Activated T-helper 2 cell treated with anti-CD3 and anti-CD28 coated beads, Interferon-gamma antibody, Interleukin-2, Interleukin-4, amounts not matched to agents 10 μg/mL and 5 μg/mL and 100 μg/mL, durations not matched to agents 14 hours and 24 hours and 36 hours (primary cell): ENCODE results near the gene OCIAD1. TPM values are rescaled to one million over a fixed set of nuclear protein-coding genes. Genes with fewer than 3 reads are reported as not detected.
A peak's percentile ranks its signal among the peaks of the same experiment; 100 is the strongest.
"Not testable (repeated sequence)": the region's sequence is repeated elsewhere in the genome, so short reads cannot be mapped to it uniquely, and the experiment has no call there.

ENCODE experiments used
- DNase-seq: peaks from one replicate; pipeline ENCODE4 v3.0.0; 2021; ENCODE audit warnings: low spot score
- H3K27ac Mint-ChIP-seq: one replicate; pipeline ENCODE4 v1.8.0; 2021; ENCODE audit warnings: mixed read lengths
- H3K27me3 Mint-ChIP-seq: one replicate; pipeline ENCODE4 v1.8.0; 2021; ENCODE audit warnings: low read depth, mixed read lengths
- H3K36me3 Mint-ChIP-seq: one replicate; pipeline ENCODE4 v1.8.0; 2021; ENCODE audit warnings: low read depth, mixed read lengths
- H3K4me1 Mint-ChIP-seq: one replicate; pipeline ENCODE4 v1.8.0; 2021; ENCODE audit warnings: low read depth, mixed read lengths
- H3K4me3 Mint-ChIP-seq: one replicate; pipeline ENCODE4 v1.8.0; 2021; ENCODE audit warnings: low read depth, mild to moderate bottlenecking, moderate library complexity, mixed read lengths
- H3K9me3 Mint-ChIP-seq: one replicate; pipeline ENCODE4 v1.8.0; 2021; ENCODE audit warnings: mixed read lengths
- intact Hi-C: fragments of 100-400 bp; cut with micrococcal nuclease; formaldehyde crosslinking; loops from one replicate; pipeline ENCODE4 v1.15.1; 2023
- total RNA-seq: library from RNA; stranded (reverse); gene quantifications from 2 replicates; pipeline ENCODE4 v1.2.3, GENCODE V29; 2022

The OCIAD1 gene
- total RNA-seq, 1 donor from 2014 or later = 116 TPM

DNA sequence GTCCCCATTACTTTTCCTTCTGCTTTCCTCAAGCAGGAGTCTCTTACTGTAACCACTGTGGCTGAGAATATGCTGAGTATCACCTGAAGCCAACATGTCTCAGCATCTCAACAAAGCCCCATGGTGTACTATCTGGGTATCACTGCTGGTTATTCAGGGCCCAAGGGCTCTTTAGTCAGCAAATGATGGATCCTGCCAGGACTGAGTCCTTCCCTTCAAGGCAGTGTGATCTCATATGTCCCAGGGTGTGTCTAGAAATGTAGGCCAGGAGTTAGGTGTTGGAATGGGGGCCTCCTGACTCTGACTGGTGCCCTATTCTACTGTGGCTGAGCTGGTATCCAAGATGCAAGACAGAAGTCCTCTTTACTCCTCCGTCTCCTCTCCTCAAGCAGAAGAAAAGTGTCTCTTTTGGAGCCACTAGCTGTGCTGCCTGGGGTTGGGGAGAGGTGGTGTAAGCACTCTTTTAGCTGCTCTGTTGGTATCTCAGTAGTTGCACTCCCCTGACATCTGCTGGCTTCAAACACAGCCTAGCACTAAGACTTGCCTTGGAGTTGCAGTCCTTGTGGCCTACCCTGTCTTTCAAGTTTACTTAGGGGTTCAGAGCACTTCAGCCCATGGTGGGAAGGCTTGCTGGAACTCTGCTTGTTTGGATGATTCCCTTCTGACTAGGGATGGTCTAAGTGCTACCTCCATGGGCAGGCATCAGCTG is 47.1 kb downstream of the OCIAD1 start:
- H3K4me3 Mint-ChIP-seq = no peak overlapping the region
- no peaks in the 10 kb centered on the region for H3K36me3 Mint-ChIP-seq
- no peak for DNase-seq
- no peaks in the 10 kb centered on the region for H3K4me1 Mint-ChIP-seq
- intact Hi-C loops = no loop called here
- no peaks in the 10 kb centered on the region for H3K27me3 Mint-ChIP-seq
- no peaks in the 10 kb centered on the region for H3K9me3 Mint-ChIP-seq
- no peak overlapping the region for H3K27ac Mint-ChIP-seq

GRCh38 chr4:48879561-48880442 is 48.9 kb downstream of the OCIAD1 start:
- H3K27me3 Mint-ChIP-seq = no peaks in the 10 kb centered on the region
- H3K9me3 Mint-ChIP-seq = no peaks in the 10 kb centered on the region
- DNase-seq = no peak
- no peak overlapping the region for H3K4me3 Mint-ChIP-seq
- no peaks in the 10 kb centered on the region for H3K36me3 Mint-ChIP-seq
- no peak overlapping the region for H3K27ac Mint-ChIP-seq
- H3K4me1 Mint-ChIP-seq = no peaks in the 10 kb centered on the region
- intact Hi-C loops = no loop called here

- H3K36me3 Mint-ChIP-seq, H3K27ac Mint-ChIP-seq, H3K9me3 Mint-ChIP-seq, DNase-seq, intact Hi-C loops, H3K4me3 Mint-ChIP-seq, H3K4me1 Mint-ChIP-seq, H3K27me3 Mint-ChIP-seq: not testable (repeated sequence)
Measured at GRCh38 chr4:48881646-48882045, 50.8 kb downstream of the OCIAD1 start.

DNA sequence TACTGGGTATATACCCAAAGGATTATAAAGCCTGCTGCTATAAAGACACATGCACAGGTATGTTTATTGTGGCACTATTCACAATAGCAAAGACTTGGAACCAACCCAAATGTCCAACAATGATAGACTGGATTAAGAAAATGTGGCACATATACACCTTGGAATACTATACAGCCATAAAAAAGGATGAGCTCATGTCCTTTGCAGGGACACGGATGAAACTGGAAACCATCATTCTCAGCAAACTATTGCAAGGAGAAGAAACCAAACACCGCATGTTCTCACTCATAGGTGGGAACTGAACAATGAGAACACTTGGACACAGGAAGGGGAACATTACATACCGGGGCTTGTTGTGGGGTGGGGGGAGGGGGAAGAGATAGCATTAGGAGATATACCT is 58.9 kb downstream of the OCIAD1 start:
- H3K4me3 Mint-ChIP-seq, H3K27ac Mint-ChIP-seq, intact Hi-C loops, H3K4me1 Mint-ChIP-seq, DNase-seq, H3K27me3 Mint-ChIP-seq: not testable (repeated sequence)
- H3K9me3 Mint-ChIP-seq = peaks cover 13% of the 10 kb centered on the region
- H3K36me3 Mint-ChIP-seq = peaks cover 59% of the 10 kb centered on the region

- no peak for DNase-seq
- Mint-ChIP-seq H3K27ac (no peak overlapping the region), H3K27me3 (no peaks in the 10 kb centered on the region), H3K4me1 (peaks cover 3% of the 10 kb centered on the region), H3K9me3 (peaks cover 13% of the 10 kb centered on the region), H3K36me3 (peaks cover 72% of the 10 kb centered on the region), H3K4me3 (no peak overlapping the region)
- intact Hi-C loops = no loop called here
Measured at GRCh38 chr4:48891028-48891619, 60.2 kb downstream of the OCIAD1 start.

DNA sequence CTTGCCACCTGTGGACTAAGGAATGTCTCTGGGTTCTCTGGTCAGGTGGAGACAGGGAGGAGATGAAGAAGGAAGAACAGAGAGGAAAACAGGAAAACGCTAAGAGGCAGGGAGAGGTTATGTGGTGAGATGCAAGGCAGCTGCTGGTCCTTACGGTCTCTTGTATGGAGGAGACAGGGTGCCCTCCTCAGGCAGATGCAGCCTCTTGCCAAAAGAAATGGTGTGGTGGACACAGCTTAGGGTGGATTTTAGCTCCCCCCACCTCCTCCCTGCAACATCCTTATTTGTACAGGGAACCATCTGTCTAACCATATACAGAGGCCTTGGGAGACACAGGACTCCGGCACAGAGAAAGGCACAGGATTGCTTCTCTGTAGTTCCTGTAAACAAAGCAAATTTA is 66.0 kb downstream of the OCIAD1 start:
- H3K9me3 Mint-ChIP-seq = no peaks in the 10 kb centered on the region
- DNase-seq = no peak
- intact Hi-C loops = no loop called here
- peaks cover 27% of the 10 kb centered on the region for H3K4me1 Mint-ChIP-seq
- H3K27ac Mint-ChIP-seq = no peak overlapping the region
- H3K36me3 Mint-ChIP-seq = peaks cover 78% of the 10 kb centered on the region
- H3K27me3 Mint-ChIP-seq = no peaks in the 10 kb centered on the region
- no peak overlapping the region for H3K4me3 Mint-ChIP-seq

- Mint-ChIP-seq H3K27ac (peak overlapping the region; percentile 28), H3K4me1 (peaks cover 24% of the 10 kb centered on the region), H3K27me3 (no peaks in the 10 kb centered on the region), H3K9me3 (no peaks in the 10 kb centered on the region), H3K4me3 (no peak overlapping the region), H3K36me3 (peaks cover 76% of the 10 kb centered on the region)
- no peak for DNase-seq
- intact Hi-C loops = no loop called here
Measured at GRCh38 chr4:48898733-48899431, 68.0 kb downstream of the OCIAD1 start.

DNA sequence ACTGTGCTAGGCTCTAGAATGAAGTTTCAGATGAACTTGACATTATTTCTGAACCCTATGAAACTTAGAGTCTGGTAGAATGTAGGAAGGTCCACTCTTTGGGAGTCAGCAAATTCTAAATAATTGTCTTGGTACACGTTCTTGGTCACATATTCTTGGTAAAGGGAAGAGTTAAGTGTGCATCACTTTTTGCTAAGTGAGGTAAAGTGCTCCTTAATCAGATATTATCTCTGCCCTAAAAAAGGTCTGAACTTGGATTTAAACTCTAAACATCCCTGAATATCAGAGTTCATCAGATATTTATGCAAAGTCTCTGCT is 68.5 kb downstream of the OCIAD1 start:
- Mint-ChIP-seq H3K27ac (peak overlapping the region; percentile 15), H3K4me3 (peak overlapping the region; percentile 32)
- intact Hi-C loops = no loop called here

GRCh38 chr4:48899950-48900349 is 69.1 kb downstream of the OCIAD1 start:
- no peak overlapping the region for H3K27ac Mint-ChIP-seq
- peaks cover 31% of the 10 kb centered on the region for H3K4me1 Mint-ChIP-seq
- no peaks in the 10 kb centered on the region for H3K27me3 Mint-ChIP-seq
- H3K9me3 Mint-ChIP-seq = no peaks in the 10 kb centered on the region
- peaks cover 77% of the 10 kb centered on the region for H3K36me3 Mint-ChIP-seq
- DNase-seq = no peak
- intact Hi-C loops = no loop called here
- H3K4me3 Mint-ChIP-seq = no peak overlapping the region

More for the DNA sequence above, 68.5 kb downstream of the OCIAD1 start:
- Mint-ChIP-seq H3K4me1 (peaks cover 25% of the 10 kb centered on the region), H3K36me3 (peaks cover 76% of the 10 kb centered on the region), H3K9me3 (no peaks in the 10 kb centered on the region), H3K27me3 (no peaks in the 10 kb centered on the region)
- DNase-seq = no peak

GRCh38 chr4:48901196-48901595 is 70.3 kb downstream of the OCIAD1 start:
- Mint-ChIP-seq H3K27ac (no peak overlapping the region), H3K27me3 (no peaks in the 10 kb centered on the region), H3K36me3 (peaks cover 69% of the 10 kb centered on the region), H3K4me3 (no peak overlapping the region), H3K9me3 (no peaks in the 10 kb centered on the region), H3K4me1 (peaks cover 40% of the 10 kb centered on the region)
- no peak for DNase-seq
- intact Hi-C loops = no loop called here

GRCh38 chr4:48902266-48902665 is 71.4 kb downstream of the OCIAD1 start:
- intact Hi-C loops = no loop called here
- Mint-ChIP-seq H3K27me3 (no peaks in the 10 kb centered on the region), H3K36me3 (peaks cover 59% of the 10 kb centered on the region), H3K4me3 (no peak overlapping the region), H3K4me1 (peaks cover 46% of the 10 kb centered on the region), H3K9me3 (no peaks in the 10 kb centered on the region), H3K27ac (no peak overlapping the region)
- DNase-seq = no peak

GRCh38 chr4:48904101-48904500 is 73.2 kb downstream of the OCIAD1 start:
- peaks cover 43% of the 10 kb centered on the region for H3K36me3 Mint-ChIP-seq
- peaks cover 37% of the 10 kb centered on the region for H3K4me1 Mint-ChIP-seq
- no peak overlapping the region for H3K27ac Mint-ChIP-seq
- H3K9me3 Mint-ChIP-seq = no peaks in the 10 kb centered on the region
- no peak overlapping the region for H3K4me3 Mint-ChIP-seq
- intact Hi-C loops = no loop called here
- H3K27me3 Mint-ChIP-seq = no peaks in the 10 kb centered on the region
- no peak for DNase-seq
